ENCODE results near the gene CUL7. TPM values are rescaled to one million over a fixed set of nuclear protein-coding genes. Genes with fewer than 3 reads are reported as not detected.

CUL7 gene
- total RNA-seq, 1 donor from 2014 or later, result 65.0 TPM

- TF ChIP-seq CTCF (conservative IDR thresholded peaks at IDR 0.05), result no peak
Observed at GRCh38 chr6:43076464-43077332, 23.0 kb upstream of the CUL7 start.

GRCh38 chr6:43075670-43076463, 22.2 kb upstream of the CUL7 start, which contains the start of gene PTK7:
TSS of gene PTK7 (plus strand) at chr6:43076314. CDS start at chr6:43076489, 175 bp downstream.
- peaks cover 15% of the 10 kb centered on the region for H3K36me3 Mint-ChIP-seq
- peaks cover 15% of the 10 kb centered on the region for H3K4me1 Mint-ChIP-seq (ENCODE audit: unreplicated experiment)
- peak; percentile 89 for DNase-seq (ENCODE audit: extremely low spot score, unreplicated experiment)
- no peak for TF ChIP-seq CTCF (conservative IDR thresholded peaks at IDR 0.05)
- H3K27me3 Mint-ChIP-seq, result no peaks in the 10 kb centered on the region
- H3K9me3 Mint-ChIP-seq, result no peaks in the 10 kb centered on the region
- peak within 1 kb of the TSS; percentile 61 for H3K27ac Mint-ChIP-seq
- H3K4me3 Mint-ChIP-seq, result peak within 1 kb of the TSS; percentile 90

More at GRCh38 chr6:43076464-43077332, 23.0 kb upstream of the CUL7 start:
- Mint-ChIP-seq H3K4me3 (peak overlapping the region; percentile 90), H3K27me3 (no peaks in the 10 kb centered on the region), H3K27ac (peak overlapping the region; percentile 58), H3K36me3 (peaks cover 18% of the 10 kb centered on the region), H3K9me3 (no peaks in the 10 kb centered on the region), H3K4me1 (ENCODE audit: unreplicated experiment) (peaks cover 15% of the 10 kb centered on the region)
- DNase-seq (ENCODE audit: extremely low spot score, unreplicated experiment), result no peak

GRCh38 chr6:43074847-43075669, 21.4 kb upstream of the CUL7 start:
- no peak for TF ChIP-seq CTCF (conservative IDR thresholded peaks at IDR 0.05)
- Mint-ChIP-seq H3K4me1 (ENCODE audit: unreplicated experiment) (peaks cover 21% of the 10 kb centered on the region), H3K9me3 (no peaks in the 10 kb centered on the region), H3K36me3 (peaks cover 14% of the 10 kb centered on the region), H3K27me3 (no peaks in the 10 kb centered on the region), H3K27ac (peak overlapping the region; percentile 61), H3K4me3 (peak overlapping the region; percentile 81)
- DNase-seq (ENCODE audit: extremely low spot score, unreplicated experiment), result no peak

- H3K27ac Mint-ChIP-seq, result peak overlapping the region; percentile 70
- no peak overlapping the region for H3K4me3 Mint-ChIP-seq
- H3K36me3 Mint-ChIP-seq, result peaks cover 10% of the 10 kb centered on the region
- peak; percentile 81 for TF ChIP-seq CTCF (conservative IDR thresholded peaks at IDR 0.05)
- no peaks in the 10 kb centered on the region for H3K9me3 Mint-ChIP-seq
- peaks cover 10% of the 10 kb centered on the region for H3K4me1 Mint-ChIP-seq (ENCODE audit: unreplicated experiment)
- no peak for DNase-seq (ENCODE audit: extremely low spot score, unreplicated experiment)
- H3K27me3 Mint-ChIP-seq, result no peaks in the 10 kb centered on the region
Observed at GRCh38 chr6:43070028-43070632, 16.5 kb upstream of the CUL7 start.

- Mint-ChIP-seq H3K27me3 (no peaks in the 10 kb centered on the region), H3K36me3 (peaks cover 8% of the 10 kb centered on the region), H3K4me1 (ENCODE audit: unreplicated experiment) (peaks cover 29% of the 10 kb centered on the region), H3K4me3 (no peak overlapping the region), H3K27ac (no peak overlapping the region), H3K9me3 (no peaks in the 10 kb centered on the region)
- TF ChIP-seq CTCF (conservative IDR thresholded peaks at IDR 0.05), result no peak
- DNase-seq (ENCODE audit: extremely low spot score, unreplicated experiment), result no peak
Observed at GRCh38 chr6:43062818-43063217, 9.2 kb upstream of the CUL7 start.
